K562 (cell line): ENCODE data around the gene SMIM13.

ENCODE experiments used
- ARID4B ChIP-seq: sonication (generic); formaldehyde crosslinking; IDR thresholded peaks from 2 replicates; pipeline ENCODE4 v1.8.0; 2022; ENCODE audit warnings: mild to moderate bottlenecking, missing genetic modification reagents
- ARNT ChIP-seq, 2 experiments: fragments of 450-650 bp; IDR thresholded peaks; 2 replicates each; pipeline ENCODE4 v1.6.1; 2016; ENCODE audit warnings: mild to moderate bottlenecking in 1 of 2
- E2F4 ChIP-seq: sonication (generic); formaldehyde crosslinking; IDR thresholded peaks from 2 replicates; pipeline ENCODE4 v1.8.0; 2022; ENCODE audit warnings: mild to moderate bottlenecking, low read depth, missing genetic modification reagents
- NCOA1 ChIP-seq: fragments of 450-650 bp; IDR thresholded peaks from 2 replicates; pipeline ENCODE4 v1.6.1; 2016; ENCODE audit warnings: low read depth
- PKNOX1 ChIP-seq: fragments of 450-650 bp; IDR thresholded peaks from 2 replicates; pipeline ENCODE4 v1.6.1; 2016
- RNF2 ChIP-seq: sonication (generic); IDR thresholded peaks from 2 replicates; pipeline ENCODE4 v1.6.1; 2016
- SMAD1 ChIP-seq: fragments of 150-350 bp; IDR thresholded peaks from 2 replicates; pipeline ENCODE4 v1.6.1; 2014; ENCODE audit warnings: low read length, low read depth; ENCODE audit not compliant: partially characterized antibody

GRCh38 chr6:11069760-11070159 lies 23.9 kb upstream of the SMIM13 start:
- TF ChIP-seq RNF2 (no peak), PKNOX1 (no peak), SMAD1 (no peak), E2F4 (CRISPR knock-in tag) (no peak), ARNT (IDR thresholded peaks at IDR 0.05) (no peak), NCOA1 (no peak), ARID4B (CRISPR knock-in tag) (no peak)
